ENCODE measurements around the gene PNMA8A. TPM values are rescaled to one million over a fixed set of nuclear protein-coding genes. Genes with fewer than 3 reads are reported as not detected.

PNMA8A gene
- polyA plus RNA-seq (2011; rRNA removed) (11.2 and 14.1 TPM in 2 replicates), polyA plus RNA-seq (2017; fragmentation: RNase III; extraction: RNeasy Plus Mini Kit Qiagen cat#74134 plus additional on column Dnase treatment) (14.9 to 17.2 TPM (median 15.4 TPM) in 3 replicates), polyA minus RNA-seq (2011; rRNA and poly(A)+ RNA removed) (5.2 and 6.0 TPM in 2 replicates)
- 5.0 and 5.6 TPM in 2 replicates for polyA plus RNA-seq (2012; cell fraction: cytosol; rRNA removed)
- polyA plus RNA-seq (2012; cell fraction: nucleus; rRNA removed): 2.7 and 6.0 TPM in 2 replicates

GRCh38 chr19:46471116-46471733 is at the start of gene PNMA8A:
Gene PNMA8A, minus strand, starts transcription at chr19:46471563. Its CDS starts 528 bp downstream, at chr19:46471035.
- H3K4me3 ChIP-seq: peak within 1 kb of the TSS; percentile 55
- CTCF ChIA-PET: interaction anchor here (1.0 to 17.0 kb wide), 5 partner anchors 16 to 190 kb away, joined by 3 to 358 read pairs (median 4); no protein-coding TSS in a partner anchor
- H3K4me2 ChIP-seq: peak within 1 kb of the TSS; percentile 81
- POLR2A ChIA-PET: no interaction called here
- H3K27ac ChIP-seq: peak within 1 kb of the TSS; percentile 76 to 88
- TF ChIP-seq ESRRA (IDR thresholded peaks at IDR 0.05; ENCODE audit: borderline replicate concordance, low read length) (no peak), NR3C1 (IDR thresholded peaks at IDR 0.05) (no peak), NFE2L2 (conservative IDR thresholded peaks at IDR 0.05; ENCODE audit: low read length) (no peak), HEYL (CRISPR knock-in tag; IDR thresholded peaks at IDR 0.05) (no peak), HOXA7 (CRISPR knock-in tag; IDR thresholded peaks at IDR 0.05) (no peak), EHF (CRISPR knock-in tag; IDR thresholded peaks at IDR 0.05) (no peak), NPAS2 (CRISPR knock-in tag; IDR thresholded peaks at IDR 0.05; ENCODE audit: borderline replicate concordance) (no peak), RAD21 (conservative IDR thresholded peaks at IDR 0.05 in 1 of 2, IDR thresholded peaks at IDR 0.05 in 1 of 2) (no peak), ZC3H11A (IDR thresholded peaks at IDR 0.05) (no peak), HOXB5 (CRISPR knock-in tag; IDR thresholded peaks at IDR 0.05) (no peak), POLR2A (IDR thresholded peaks at IDR 0.05; ENCODE audit: low read length) (peak; percentile 58), BHLHE40 (IDR thresholded peaks at IDR 0.05; ENCODE audit: low read depth, low read length) (no peak), MAX (IDR thresholded peaks at IDR 0.05) (peak; percentile 26; the same call in 1 of the 2 replicates), PHF8 (IDR thresholded peaks at IDR 0.05; ENCODE audit: borderline replicate concordance, low read depth) (no peak), CTCF (IDR thresholded peaks at IDR 0.05) (no peak), USF2 (IDR thresholded peaks at IDR 0.05) (no peak), HDAC2 (IDR thresholded peaks at IDR 0.05) (no peak), ZNF302 (CRISPR knock-in tag; IDR thresholded peaks at IDR 0.05) (no peak), ATOH8 (CRISPR knock-in tag; IDR thresholded peaks at IDR 0.05; ENCODE audit: low read depth) (no peak), SREBF2 (IDR thresholded peaks at IDR 0.05) (no peak), SMC3 (IDR thresholded peaks at IDR 0.05) (no peak), ELK1 (IDR thresholded peaks at IDR 0.05; ENCODE audit: low read depth, low read length) (no peak), TFCP2L1 (CRISPR knock-in tag; IDR thresholded peaks at IDR 0.05) (no peak), E2F6 (IDR thresholded peaks at IDR 0.05; ENCODE audit: borderline replicate concordance, low read depth) (peak; percentile 75; the same call in 1 of the 2 replicates), BCL3 (IDR thresholded peaks at IDR 0.05) (no peak), HES2 (IDR thresholded peaks at IDR 0.05) (no peak), RFX5 (IDR thresholded peaks at IDR 0.05) (no peak)
- DNase-seq (ENCODE audit: low read depth in 1 of 2, low spot score in 1 of 2) (peak; percentile 57 to 65), ATAC-seq (peak; percentile 67 to 78), FAIRE-seq (no peak)
- WGBS (ENCODE audit: missing lambda C conversion rate): 31% methylated on average over 27 of the region's 57 CpGs
- H3K4me1 ChIP-seq: peaks cover 16% of the 10 kb centered on the region; the same call in 2 of the 3 replicates
- H3K9me3 ChIP-seq: no peaks in the 10 kb centered on the region

All from A549 (cell line).